Bronchial epithelial cell (primary cell): ENCODE measurements around the gene MIER2. TPM values are rescaled to one million over a fixed set of nuclear protein-coding genes. Genes with fewer than 3 reads are reported as not detected.

ENCODE experiments used
- DNase-seq: peaks from one replicate; pipeline ENCODE4 v3.0.0-alpha.2; 2010; ENCODE audit warnings: low read depth
- FAIRE-seq: peaks from 2 replicates; lab custom pipeline; 2011; peaks lifted over from hg19 to GRCh38; lab: Jason Lieb, UNC
- H3K27me3 ChIP-seq: 2 replicates; pipeline ENCODE4 v1.5.1; 2011; ENCODE audit warnings: low read length; ENCODE audit not compliant: control insufficient read depth, insufficient read depth
- H3K36me3 ChIP-seq: 2 replicates; pipeline ENCODE4 v1.5.1; 2011; ENCODE audit warnings: low read length; ENCODE audit not compliant: control insufficient read depth, insufficient read depth
- H3K4me3 ChIP-seq: 2 replicates; pipeline ENCODE4 v1.5.1; 2011; ENCODE audit warnings: mild to moderate bottlenecking, low read depth, low read length, control low read depth
- total RNA-seq: library from RNA; depleted of rRNA; stranded (reverse); fragments of >200 nt; gene quantifications from 2 replicates; pipeline ENCODE4 v1.2.1, GENCODE V29; 2014
- TF ChIP-seq, protein P1 (sequence below): IDR thresholded peaks from 2 replicates; pipeline ENCODE4 v1.5.1; 2011; ENCODE audit warnings: mild to moderate bottlenecking, moderate library complexity, low read length, control low read depth, inconsistent platforms; ENCODE audit not compliant: insufficient read depth, severe bottlenecking

The MIER2 gene
- total RNA-seq, 1 donor from 2014 or later, result 19.0 TPM

DNA sequence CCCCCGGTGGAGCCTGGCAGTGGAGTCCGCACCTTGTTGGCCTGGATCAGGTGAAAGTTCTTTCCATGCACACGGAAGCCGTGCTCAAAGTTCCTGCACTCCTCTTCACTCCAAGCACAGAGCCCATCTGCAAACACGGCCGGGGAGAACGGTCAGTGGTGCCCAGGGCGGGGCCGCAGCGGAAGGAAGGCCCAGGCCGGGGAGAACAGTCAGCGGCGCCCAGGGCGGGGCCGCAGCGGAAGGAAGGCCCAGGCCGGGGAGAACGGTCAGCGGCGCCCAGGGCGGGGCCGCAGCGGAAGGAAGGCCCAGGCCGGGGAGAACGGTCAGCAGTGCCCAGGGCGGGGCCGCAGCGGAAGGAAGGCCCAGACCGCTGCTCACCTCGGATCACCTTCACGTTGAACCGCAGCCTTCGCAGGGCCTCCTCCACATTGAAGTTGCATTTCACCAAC lies 32.8 kb downstream of the MIER2 start:
- TF ChIP-seq, protein P1, sequence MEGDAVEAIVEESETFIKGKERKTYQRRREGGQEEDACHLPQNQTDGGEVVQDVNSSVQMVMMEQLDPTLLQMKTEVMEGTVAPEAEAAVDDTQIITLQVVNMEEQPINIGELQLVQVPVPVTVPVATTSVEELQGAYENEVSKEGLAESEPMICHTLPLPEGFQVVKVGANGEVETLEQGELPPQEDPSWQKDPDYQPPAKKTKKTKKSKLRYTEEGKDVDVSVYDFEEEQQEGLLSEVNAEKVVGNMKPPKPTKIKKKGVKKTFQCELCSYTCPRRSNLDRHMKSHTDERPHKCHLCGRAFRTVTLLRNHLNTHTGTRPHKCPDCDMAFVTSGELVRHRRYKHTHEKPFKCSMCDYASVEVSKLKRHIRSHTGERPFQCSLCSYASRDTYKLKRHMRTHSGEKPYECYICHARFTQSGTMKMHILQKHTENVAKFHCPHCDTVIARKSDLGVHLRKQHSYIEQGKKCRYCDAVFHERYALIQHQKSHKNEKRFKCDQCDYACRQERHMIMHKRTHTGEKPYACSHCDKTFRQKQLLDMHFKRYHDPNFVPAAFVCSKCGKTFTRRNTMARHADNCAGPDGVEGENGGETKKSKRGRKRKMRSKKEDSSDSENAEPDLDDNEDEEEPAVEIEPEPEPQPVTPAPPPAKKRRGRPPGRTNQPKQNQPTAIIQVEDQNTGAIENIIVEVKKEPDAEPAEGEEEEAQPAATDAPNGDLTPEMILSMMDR, result no peak
- DNase-seq (no peak), FAIRE-seq (no peak)
- Histone ChIP-seq H3K4me3 (no peak overlapping the region), H3K36me3 (peaks cover 9% of the 10 kb centered on the region), H3K27me3 (no peaks in the 10 kb centered on the region)

DNA sequence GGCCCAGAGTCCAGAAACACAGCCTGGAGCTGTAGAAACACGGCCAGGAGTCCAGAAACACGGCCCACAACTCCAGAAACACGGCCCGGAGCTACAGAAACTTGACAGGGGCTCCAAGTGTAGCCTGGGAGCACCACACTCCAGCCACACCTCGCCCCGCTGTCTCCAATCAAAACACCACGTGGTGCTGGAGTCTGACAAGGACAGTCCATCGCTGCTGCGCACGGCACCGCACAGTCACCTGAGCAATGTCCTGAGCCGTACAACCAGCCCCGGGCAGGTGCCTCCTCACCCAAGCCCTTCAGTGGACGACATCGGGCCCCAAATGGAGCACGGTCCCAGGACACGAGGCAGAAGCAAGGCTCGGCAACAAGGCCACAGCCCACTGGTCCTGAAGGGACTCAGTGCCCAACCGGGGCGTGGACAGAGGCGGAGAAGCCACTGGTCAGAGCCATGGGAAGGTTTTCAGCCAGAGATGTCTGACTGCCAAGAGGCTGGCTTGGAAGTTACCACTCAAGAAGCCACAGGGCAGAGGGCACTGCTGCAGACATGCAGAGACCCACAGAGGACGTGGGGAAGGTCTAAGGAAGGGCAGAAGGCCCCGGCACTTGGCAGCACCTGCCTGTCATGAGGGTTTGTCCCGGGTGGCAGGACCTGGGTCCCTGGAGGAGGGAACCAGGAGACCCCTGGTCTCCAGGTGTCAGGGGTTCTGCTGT lies 33.7 kb downstream of the MIER2 start:
- Histone ChIP-seq H3K27me3 (no peaks in the 10 kb centered on the region), H3K36me3 (peaks cover 11% of the 10 kb centered on the region), H3K4me3 (no peak overlapping the region)
- DNase-seq, result no peak
- no peak for FAIRE-seq
- TF ChIP-seq, protein P1, result no peak

DNA sequence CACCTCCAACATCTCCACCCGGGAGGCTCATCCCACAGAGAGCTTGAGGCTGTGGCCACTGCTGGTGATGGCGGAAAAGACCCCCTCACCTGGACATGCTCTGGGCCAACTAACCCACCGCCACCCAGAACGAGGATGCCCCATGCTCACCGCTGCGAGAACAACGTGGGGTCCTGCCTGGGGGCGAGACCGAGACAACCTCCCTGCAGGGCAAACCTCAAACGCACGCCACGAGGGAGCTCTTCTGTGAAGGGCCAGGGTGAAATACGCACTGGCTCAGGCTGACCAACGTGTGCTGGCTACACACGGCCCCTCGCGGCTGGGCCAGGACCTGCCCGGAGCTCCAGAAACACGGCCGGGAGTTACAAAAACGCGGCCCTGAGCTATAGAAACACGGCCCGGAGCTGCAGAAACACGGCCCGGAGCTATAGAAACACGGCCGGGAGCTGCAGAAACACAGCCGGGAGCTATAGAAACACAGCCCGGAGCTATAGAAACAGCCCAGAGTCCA lies 34.4 kb downstream of the MIER2 start:
- Histone ChIP-seq H3K27me3 (no peaks in the 10 kb centered on the region), H3K36me3 (peaks cover 12% of the 10 kb centered on the region), H3K4me3 (no peak overlapping the region)
- DNase-seq, result no peak
- no peak for FAIRE-seq
- TF ChIP-seq, protein P1, result no peak

DNA sequence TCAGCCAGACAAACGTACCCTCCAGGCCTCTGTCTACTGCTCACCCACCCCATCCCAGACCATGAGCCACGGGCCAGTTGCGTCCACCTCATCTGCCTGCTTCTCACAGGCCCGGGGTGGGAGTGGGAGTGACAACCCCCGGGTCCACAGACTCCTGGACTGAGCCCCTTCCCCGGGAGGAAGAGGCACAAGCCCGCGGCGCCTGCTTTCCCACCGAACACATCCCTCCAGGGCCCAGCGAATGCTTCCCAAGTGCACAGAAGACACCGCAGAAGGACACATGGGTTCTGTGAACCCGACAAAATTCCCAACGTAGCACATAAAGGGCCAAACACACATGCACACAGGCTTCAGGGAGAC lies 35.4 kb downstream of the MIER2 start:
- peaks cover 12% of the 10 kb centered on the region for H3K36me3 ChIP-seq
- no peak overlapping the region for H3K4me3 ChIP-seq
- FAIRE-seq (no peak), DNase-seq (no peak)
- TF ChIP-seq, protein P1, result no peak
- no peaks in the 10 kb centered on the region for H3K27me3 ChIP-seq

DNA sequence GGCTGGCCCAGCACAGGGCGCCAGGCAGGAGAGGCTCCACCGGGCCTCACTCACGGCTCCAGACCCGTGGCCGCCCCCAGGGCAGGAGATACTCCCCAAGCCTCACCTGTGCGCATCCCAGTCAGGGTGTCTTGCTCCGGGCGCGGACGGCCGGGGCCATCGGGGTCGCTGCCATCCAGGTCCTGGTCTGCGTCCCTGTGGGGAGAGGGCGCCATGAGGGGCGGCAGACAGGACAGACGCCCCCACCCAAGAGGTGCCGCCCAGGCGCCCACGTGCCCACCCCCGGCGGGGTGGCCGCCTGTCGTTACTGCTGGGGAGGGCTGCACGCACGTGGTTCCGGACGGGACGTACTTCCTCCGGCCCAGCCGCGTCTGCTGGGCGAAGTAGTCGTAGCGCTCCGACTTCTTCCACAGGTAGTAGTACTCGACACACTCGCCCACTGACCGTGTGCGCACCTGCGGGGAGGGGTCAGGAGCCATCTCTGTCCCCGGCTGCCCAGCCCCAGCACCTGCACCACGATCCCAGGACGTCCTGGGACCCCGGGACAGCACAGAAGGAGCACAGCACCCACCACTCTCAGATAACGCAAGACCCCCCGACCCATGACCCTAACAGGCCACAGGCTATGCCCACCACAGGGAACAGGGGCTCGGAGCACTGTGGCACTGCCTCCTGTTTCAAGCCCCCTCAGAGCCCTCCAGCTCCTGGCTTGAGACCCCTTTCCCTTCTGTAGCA lies 36.0 kb downstream of the MIER2 start:
- DNase-seq (no peak), FAIRE-seq (no peak)
- TF ChIP-seq, protein P1, result no peak
- no peaks in the 10 kb centered on the region for H3K27me3 ChIP-seq
- peaks cover 12% of the 10 kb centered on the region for H3K36me3 ChIP-seq
- no peak overlapping the region for H3K4me3 ChIP-seq
